ENCODE measurements around the gene ATXN7. TPM values are rescaled to one million over a fixed set of nuclear protein-coding genes. Genes with fewer than 3 reads are reported as not detected.

Gene ATXN7
- total RNA-seq, 8 experiments from 2014 or later: 5.1 to 35.5 (median 10.4) TPM

DNA sequence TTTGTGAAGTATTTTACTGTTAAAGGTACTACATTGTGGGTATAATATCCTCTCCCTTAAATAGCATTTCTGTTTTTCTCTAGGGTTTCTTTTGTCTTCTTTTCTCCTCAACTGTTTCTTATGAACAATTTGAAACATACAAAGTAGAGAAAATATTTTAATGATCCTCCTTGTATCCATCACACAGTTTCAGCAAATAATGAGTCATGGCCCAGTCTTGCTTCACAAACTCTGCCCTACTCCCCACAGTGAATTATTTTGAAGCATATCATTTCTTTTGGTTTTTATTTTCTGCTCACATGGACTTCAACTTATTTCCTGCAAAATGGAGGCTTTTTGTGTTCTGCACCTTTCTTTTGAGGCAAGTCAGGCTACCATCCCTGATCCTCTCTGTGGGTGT, 54.7 kb downstream of the ATXN7 start:
- Histone ChIP-seq H3K4me1 (replicated peaks in 1 of 2) (peaks cover 0 to 1% of the 10 kb centered on the region in 2 donors), H3K27ac (no peak overlapping the region), H3K4me3 (no peak overlapping the region)
- peak in 2 of 8 experiments; percentile 63 to 70 for ATAC-seq (replicated peaks in 6 of 8)
- in situ Hi-C loops (cut with MboI; ENCODE audit: low pct_unique_long_range_greater_than_20kb in 2 of 9, low sequenced_read_pairs in 9 of 9, unreplicated experiment in 9 of 9): no loop called here

DNA sequence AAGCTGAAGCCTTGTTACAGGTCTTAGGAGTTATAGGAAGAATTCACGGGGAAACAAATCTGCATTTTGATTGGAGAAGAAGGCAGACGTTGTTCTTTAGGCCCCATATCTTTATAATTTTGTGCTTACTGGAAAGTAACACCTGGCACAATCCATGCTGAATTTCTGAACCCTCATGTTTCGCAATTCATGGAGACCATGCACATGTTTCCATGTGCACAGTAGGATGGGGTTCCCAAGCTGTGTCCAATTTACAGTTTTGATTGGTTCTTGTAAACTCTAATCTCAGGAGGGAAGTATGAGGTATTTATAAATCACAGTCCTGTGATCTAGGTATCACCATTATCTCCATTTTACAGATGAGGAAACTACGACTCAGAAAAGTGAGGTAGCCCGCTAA, 56.3 kb downstream of the ATXN7 start:
- in situ Hi-C loops (cut with MboI; ENCODE audit: low pct_unique_long_range_greater_than_20kb in 2 of 9, low sequenced_read_pairs in 9 of 9, unreplicated experiment in 9 of 9): no loop called here
- Histone ChIP-seq H3K27ac (no peak overlapping the region), H3K4me1 (replicated peaks in 1 of 2) (no peaks in the 10 kb centered on the region), H3K4me3 (no peak overlapping the region)
- WGBS, 10 experiments: 80 to 100% (median 96%) methylated on average over 1 to 5 of the region's 5 CpGs
- ATAC-seq (replicated peaks in 6 of 8): no peak

DNA sequence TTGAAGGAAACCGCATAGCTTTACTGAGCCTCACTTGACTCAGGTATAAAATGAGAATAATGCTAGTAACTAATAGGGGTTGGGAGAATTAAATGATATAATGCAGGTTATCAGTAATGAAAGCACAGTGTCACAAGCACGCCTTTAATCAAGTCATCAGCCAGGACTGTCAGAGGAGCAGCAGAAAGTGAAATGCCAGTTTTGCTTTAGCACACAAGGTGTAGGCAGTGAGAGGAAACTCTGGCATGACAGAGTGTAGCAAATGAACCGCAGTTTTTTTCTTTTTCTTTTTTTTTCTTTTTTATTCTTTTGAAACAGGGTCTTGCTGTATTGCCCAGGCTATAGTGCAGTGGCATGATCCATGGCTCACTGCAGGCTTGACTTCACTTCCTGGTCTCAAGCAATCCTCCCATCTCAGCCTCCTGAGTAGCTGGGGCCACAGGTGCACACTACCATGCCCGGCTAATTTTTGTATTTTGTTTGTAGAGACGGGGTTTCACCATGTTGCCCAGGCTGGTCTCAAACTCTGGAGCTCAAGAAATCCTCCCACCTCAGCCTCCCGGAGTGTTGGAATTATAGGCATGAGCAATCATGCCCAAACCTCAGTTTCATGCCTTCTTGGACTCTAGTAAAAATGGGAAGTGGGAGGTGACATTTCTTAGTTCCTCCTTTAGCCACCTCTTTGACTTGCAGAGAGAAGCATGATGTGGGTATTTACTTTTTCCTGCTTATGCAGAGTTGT, 58.2 kb downstream of the ATXN7 start:
- Histone ChIP-seq H3K27ac (no peak overlapping the region), H3K4me1 (replicated peaks in 1 of 2) (no peaks in the 10 kb centered on the region), H3K4me3 (no peak overlapping the region)
- in situ Hi-C loops (cut with MboI; ENCODE audit: low pct_unique_long_range_greater_than_20kb in 2 of 9, low sequenced_read_pairs in 9 of 9, unreplicated experiment in 9 of 9): no loop called here
- ATAC-seq (replicated peaks in 6 of 8): no peak
- WGBS, 10 experiments: 80 to 100% (median 98%) methylated on average over 1 to 5 of the region's 6 CpGs

DNA sequence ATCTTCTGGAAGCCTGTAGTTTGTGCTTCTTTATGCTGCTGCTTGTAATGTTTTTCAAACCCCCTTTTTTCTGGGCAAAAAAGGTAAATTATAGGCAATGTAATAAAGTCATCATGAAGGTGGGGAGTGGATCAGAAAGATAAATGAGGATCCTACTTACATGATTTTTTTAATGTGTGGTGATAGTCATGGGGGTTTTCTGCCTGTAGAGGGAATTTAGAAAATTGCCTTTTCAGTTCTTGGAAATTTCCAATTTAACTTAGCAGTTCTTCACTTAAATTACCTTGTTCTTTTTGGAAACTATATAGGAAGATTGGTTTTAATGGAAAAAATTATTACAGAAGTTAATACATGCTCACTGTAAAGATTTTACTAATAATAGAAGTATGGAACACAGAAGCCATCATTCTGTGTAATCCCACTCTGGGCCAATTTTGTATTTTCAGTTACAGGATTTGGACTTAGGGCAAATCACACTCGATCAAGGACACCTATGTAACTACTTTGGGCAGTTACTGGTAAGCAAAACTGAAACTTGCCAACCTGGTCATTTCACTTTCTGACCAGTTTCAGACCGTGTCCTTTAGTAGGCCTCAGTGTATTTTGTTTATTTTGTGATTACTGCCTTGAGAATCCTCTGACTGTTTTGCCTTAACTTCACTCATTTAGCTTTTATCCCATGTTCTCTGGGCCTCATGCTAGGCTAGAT, 59.0 kb downstream of the ATXN7 start:
- Histone ChIP-seq H3K4me3 (no peak overlapping the region), H3K27ac (no peak overlapping the region), H3K4me1 (replicated peaks in 1 of 2) (no peaks in the 10 kb centered on the region)
- WGBS, 10 experiments: 77 to 100% (median 100%) methylated on average over 1 to 2 of the region's 2 CpGs; no CpG with 5 or more reads in 3 of the 10 experiments
- in situ Hi-C loops (cut with MboI; ENCODE audit: low pct_unique_long_range_greater_than_20kb in 2 of 9, low sequenced_read_pairs in 9 of 9, unreplicated experiment in 9 of 9): no loop called here
- ATAC-seq (replicated peaks in 6 of 8): no peak

DNA sequence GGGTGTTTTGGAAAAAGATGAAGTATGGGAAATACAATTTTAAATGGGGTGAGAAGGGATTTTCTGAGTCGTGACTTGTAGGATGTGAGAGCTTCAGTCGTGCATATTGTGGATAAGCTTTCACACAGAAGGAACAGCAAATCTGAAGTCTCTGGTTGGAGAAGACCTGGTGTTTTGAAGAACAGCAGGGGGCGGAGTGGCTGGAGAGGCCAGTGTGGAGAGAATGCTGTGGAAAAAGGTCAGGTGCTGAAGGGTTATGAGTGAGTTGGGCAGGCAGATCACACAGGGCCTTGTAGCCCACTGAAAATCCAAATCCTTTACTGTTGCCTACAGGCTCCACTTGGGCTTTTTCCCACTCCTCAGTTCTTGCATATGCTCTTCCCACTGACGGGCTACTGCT, 62.6 kb downstream of the ATXN7 start:
- no peaks in the 10 kb centered on the region for H3K4me1 ChIP-seq (replicated peaks in 1 of 2)
- no peak overlapping the region for H3K4me3 ChIP-seq
- in situ Hi-C loops (cut with MboI; ENCODE audit: low pct_unique_long_range_greater_than_20kb in 2 of 9, low sequenced_read_pairs in 9 of 9, unreplicated experiment in 9 of 9): no loop called here
- ATAC-seq (replicated peaks in 6 of 8): no peak
- 88 to 100% (median 96%) methylated on average over 2 to 3 of the region's 4 CpGs; no CpG with 5 or more reads in 3 of the 10 experiments for WGBS, 10 experiments
- no peak overlapping the region for H3K27ac ChIP-seq

DNA sequence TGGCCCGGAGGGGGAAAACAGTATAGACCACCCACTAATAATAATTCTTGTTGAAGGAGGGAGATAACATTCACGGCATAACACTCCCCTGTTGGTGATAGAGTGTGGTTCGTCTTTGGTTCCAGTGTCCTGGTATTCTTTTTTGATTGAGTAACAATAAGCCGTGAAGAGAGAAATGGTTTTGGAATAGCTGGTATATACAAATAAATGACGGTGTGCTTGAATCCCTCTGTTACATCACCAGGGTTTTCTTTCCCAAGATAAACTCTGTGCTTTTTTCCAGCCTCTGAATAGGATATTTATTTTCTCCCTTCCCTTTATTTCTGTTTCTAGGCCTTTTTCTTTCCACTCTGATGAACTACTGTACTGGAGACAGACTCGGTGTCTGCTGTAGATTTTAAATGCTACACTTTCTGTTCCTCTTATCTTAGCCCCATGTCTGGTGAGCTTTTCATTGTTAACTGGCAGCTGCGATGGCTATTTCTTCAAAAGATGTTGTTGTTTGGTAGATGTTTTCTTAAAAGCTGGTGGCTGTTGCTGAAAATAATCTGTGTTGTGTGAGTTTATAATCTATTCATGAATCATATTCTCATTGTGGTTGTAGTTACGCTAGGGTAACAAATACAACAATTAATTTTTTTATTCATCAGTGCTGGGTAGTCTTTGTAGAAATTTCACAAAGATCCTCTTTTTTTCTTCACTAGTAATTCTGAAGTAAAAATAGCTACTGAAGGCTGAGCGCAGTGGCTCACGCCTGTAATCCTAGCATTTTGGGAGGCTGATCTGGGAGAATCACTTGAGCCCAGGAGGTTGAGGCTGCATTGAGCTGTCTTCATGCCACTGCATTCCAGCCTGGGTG, 64.0 kb downstream of the ATXN7 start:
- Histone ChIP-seq H3K27ac (no peak overlapping the region), H3K4me1 (replicated peaks in 1 of 2) (no peaks in the 10 kb centered on the region), H3K4me3 (no peak overlapping the region)
- 63 to 100% (median 85%) methylated on average over 2 to 10 of the region's 10 CpGs for WGBS, 10 experiments
- in situ Hi-C loops (cut with MboI; ENCODE audit: low pct_unique_long_range_greater_than_20kb in 2 of 9, low sequenced_read_pairs in 9 of 9, unreplicated experiment in 9 of 9): no loop called here
- peak in 1 of 8 experiments; percentile 63 for ATAC-seq (replicated peaks in 6 of 8)

DNA sequence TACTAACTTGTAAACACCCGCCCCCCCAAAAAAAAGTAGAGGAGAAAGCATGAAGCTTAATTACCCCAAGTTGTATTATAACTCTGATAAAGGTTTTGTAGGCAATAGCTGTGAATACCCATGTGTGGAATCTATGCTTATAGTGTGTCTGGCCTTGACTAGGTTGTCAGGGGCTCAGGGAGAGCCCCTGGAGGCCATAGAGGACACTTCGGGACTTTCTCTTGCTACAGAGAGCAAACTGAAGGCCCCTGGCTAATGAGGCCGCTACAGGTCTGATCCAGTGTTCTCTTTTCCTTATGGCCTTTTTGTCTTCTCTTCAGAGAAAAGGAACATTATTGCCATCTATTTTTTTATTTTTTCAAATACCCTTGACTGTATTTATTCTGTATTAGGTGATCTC, 67.6 kb downstream of the ATXN7 start:
- 67 to 100% (median 90%) methylated on average over 1 to 3 of the region's 3 CpGs; no CpG with 5 or more reads in 3 of the 10 experiments for WGBS, 10 experiments
- H3K4me3 ChIP-seq: no peak overlapping the region
- in situ Hi-C loops (cut with MboI; ENCODE audit: low pct_unique_long_range_greater_than_20kb in 2 of 9, low sequenced_read_pairs in 9 of 9, unreplicated experiment in 9 of 9): no loop called here
- ATAC-seq (replicated peaks in 6 of 8): peak in 1 of 8 experiments; percentile 30
- H3K27ac ChIP-seq: no peak overlapping the region
- no peaks in the 10 kb centered on the region for H3K4me1 ChIP-seq (replicated peaks in 1 of 2)

DNA sequence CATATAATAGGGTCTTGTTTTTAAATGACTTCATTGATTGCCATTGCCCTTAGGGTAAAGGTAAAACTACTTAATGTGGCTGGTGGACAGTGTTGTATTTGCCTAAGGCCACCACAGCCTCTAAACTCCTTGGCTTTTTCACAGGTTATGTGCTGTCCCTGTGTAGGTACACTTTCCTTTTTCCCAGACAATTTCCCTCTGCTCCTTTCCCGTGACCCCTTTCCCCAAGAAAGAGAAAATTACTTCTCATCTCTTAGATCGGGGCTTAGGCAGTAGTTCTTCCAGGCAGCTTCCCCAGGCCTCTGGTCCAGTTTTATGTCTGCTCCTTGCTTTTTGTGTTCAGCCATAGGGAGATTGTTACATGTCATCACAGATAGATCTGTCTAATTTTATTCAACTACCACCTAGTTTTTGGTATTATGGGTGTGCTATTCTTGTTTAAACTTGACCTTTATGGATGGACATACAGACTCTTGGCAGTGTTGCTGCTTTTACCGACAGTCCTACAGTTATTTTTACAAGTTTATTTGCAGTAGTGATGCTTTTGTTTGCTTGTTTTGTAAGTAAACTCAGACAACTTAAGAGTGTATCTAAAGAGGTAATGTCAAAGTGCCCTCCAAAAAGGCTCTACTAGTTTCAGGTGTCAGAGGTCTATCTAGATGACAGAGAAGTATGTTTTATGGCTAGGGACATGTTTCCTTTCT, 69.0 kb downstream of the ATXN7 start:
- WGBS, 10 experiments: 83 to 96% (median 93%) methylated on average over 2 to 3 of the region's 3 CpGs; no CpG with 5 or more reads in 3 of the 10 experiments
- in situ Hi-C loops (cut with MboI; ENCODE audit: low pct_unique_long_range_greater_than_20kb in 2 of 9, low sequenced_read_pairs in 9 of 9, unreplicated experiment in 9 of 9): no loop called here
- Histone ChIP-seq H3K4me3 (no peak overlapping the region), H3K27ac (no peak overlapping the region), H3K4me1 (replicated peaks in 1 of 2) (no peaks in the 10 kb centered on the region)
- no peak for ATAC-seq (replicated peaks in 6 of 8)

DNA sequence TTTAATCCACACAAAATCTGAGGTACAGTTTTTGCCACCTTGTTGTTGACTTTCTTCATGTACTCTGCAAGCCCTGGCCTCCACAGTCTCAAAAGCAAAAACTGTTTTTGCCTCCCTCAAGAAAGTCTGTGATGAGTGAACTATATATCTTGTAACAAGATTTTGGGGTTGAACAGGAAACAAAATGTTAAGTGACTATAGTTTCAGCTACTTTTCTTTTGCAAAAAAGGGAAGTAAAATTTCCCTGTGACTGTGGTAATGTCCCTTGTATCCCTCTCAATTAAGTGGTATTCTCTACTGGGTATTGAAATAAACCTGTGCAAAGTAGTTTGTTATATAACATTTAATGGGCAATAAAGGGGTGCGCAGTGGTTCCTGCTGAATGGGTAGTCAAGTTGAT, 69.8 kb downstream of the ATXN7 start:
- Histone ChIP-seq H3K4me1 (replicated peaks in 1 of 2) (no peaks in the 10 kb centered on the region), H3K27ac (no peak overlapping the region), H3K4me3 (no peak overlapping the region)
- 100% methylated on average over 1 of the region's 1 CpG; no CpG with 5 or more reads in 2 of the 10 experiments for WGBS, 10 experiments
- no peak for ATAC-seq (replicated peaks in 6 of 8)
- in situ Hi-C loops (cut with MboI; ENCODE audit: low pct_unique_long_range_greater_than_20kb in 2 of 9, low sequenced_read_pairs in 9 of 9, unreplicated experiment in 9 of 9): no loop called here

DNA sequence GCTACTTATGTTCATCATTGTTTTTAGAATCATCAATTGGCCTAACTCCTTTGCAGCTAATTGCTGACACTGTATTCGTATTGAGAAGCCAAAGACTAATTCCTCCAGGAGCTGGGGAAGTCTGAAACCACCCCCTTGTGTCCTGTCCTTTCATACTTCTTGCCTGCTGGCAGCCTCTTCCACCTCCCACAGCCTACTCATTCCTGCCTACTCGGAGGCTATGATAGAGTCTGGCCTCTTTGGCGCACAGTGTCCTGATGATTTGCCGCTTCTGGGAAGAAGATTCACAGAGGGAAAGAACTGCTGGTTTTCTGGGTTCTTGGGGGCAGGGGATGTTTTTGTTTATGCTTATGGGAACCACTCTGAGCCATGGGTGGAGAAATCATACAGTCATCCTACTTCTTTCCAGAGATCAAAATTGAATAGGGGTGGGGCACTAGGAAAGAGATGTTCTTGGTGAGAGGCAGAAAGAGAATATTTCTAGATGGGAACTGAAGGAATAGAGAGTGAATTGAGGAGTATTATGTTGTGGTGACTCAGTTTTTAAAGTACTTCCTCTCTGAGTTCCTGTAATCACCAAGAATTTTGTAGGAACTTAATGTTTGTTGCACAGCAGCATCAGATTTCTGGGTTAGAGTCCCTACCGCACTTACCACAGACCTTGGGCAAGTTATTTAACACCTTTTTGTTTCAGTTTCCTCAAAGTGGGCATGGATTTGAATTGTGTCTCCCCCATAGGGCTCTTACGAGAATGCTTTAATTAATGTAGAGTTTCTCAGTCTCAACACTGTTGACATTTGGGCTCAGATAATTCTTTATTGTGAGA, 70.6 kb downstream of the ATXN7 start:
- no peak overlapping the region for H3K27ac ChIP-seq
- H3K4me1 ChIP-seq (replicated peaks in 1 of 2): no peaks in the 10 kb centered on the region
- peak in 3 of 8 experiments; percentile 47 to 95 (median 92) for ATAC-seq (replicated peaks in 6 of 8)
- 28 to 100% (median 68%) methylated on average over 2 to 6 of the region's 6 CpGs for WGBS, 10 experiments
- H3K4me3 ChIP-seq: no peak overlapping the region
- in situ Hi-C loops (cut with MboI; ENCODE audit: low pct_unique_long_range_greater_than_20kb in 2 of 9, low sequenced_read_pairs in 9 of 9, unreplicated experiment in 9 of 9): no loop called here

DNA sequence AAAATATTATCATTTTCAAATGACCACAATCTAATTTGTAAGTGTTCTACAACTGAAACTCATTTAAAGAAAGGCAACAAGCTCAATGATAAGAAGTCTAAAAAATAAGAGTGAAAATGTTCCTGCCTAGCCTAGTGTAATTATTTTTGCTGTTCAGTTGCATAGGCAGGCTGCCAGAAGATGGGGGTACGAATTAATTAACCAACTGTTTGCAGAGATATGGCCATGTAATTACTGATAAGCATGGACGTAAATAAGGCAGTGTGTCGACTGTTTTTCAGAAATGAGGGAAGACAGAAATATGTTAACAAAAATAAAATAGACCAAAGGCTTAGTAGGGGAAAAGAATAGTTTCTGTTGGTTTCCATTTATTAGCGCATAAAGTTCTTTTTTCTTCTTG, 73.3 kb downstream of the ATXN7 start:
- in situ Hi-C loops (cut with MboI; ENCODE audit: low pct_unique_long_range_greater_than_20kb in 2 of 9, low sequenced_read_pairs in 9 of 9, unreplicated experiment in 9 of 9): no loop called here
- Histone ChIP-seq H3K4me1 (replicated peaks in 1 of 2) (no peaks in the 10 kb centered on the region), H3K27ac (no peak overlapping the region), H3K4me3 (no peak overlapping the region)
- 73 to 100% (median 92%) methylated on average over 1 to 4 of the region's 4 CpGs for WGBS, 10 experiments
- ATAC-seq (replicated peaks in 6 of 8): no peak

All from motor neuron (in vitro differentiated cells).